NK-92 (cell line): Measurements from ENCODE around the gene SDK1.
"Not testable (repeated sequence)": the region's sequence is repeated elsewhere in the genome, so short reads cannot be mapped to it uniquely, and the experiment has no call there.

Experiments
- DNase-seq: peaks from one replicate; lab custom pipeline; 2025; ENCODE audit not compliant: unreplicated experiment; lab: John Stamatoyannopoulos, UW

SDK1 gene

DNA sequence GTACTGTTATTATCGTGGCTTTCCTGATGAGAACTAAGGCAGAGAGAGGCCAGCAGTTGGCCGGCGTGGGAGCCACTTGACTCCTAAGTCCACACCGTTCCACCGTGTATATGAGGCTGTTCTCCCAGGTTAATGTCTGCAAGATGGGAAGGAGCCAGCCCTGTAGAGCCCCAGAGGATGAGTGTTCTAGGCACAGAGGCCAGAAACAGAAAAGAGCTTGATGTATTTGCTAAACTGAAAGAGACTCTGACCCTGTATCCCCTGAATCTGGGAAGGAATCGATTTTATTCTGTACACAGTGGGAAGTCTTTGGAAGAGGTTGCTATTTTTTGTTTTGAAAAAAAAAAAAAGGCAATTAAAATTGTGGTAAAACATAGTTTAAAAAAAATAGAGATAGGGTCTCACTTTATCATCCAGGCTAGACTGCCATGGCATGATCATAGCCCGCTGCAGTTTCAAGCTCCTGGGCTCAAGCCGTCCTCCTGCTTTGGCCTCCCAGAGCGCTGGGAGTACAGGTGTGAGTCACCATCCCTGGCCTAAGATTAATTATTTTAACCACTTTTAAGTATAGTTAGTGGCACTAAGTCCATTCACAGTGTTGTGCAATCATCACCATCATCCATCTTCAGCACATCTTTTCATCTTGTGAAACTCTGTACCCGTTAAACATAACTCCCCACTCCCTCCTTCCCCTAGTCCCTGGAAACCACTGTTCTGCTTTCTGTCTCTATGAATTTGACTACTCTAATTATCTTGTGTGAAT is 348.8 kb downstream of the SDK1 start:
- DNase-seq, result no peak

DNA sequence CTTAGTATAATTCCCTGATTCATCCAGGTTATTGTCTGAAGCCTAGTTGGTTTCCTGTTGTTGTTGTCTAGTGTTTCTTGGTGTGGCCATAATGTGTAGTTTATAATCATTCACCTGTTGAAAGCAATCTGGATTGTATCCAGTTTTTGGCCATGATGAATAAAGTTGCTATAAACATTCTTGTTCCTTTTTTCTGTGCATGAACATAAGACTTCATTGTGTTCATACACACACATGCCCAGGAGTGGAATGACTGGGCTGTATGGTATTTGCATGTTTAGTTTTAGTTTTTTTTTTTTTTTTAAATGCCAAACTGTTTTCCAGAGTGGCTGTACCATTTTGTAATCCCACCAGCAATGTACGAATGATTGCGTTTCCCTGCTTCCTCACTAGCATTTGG is 349.8 kb downstream of the SDK1 start:
- DNase-seq, result no peak

DNA sequence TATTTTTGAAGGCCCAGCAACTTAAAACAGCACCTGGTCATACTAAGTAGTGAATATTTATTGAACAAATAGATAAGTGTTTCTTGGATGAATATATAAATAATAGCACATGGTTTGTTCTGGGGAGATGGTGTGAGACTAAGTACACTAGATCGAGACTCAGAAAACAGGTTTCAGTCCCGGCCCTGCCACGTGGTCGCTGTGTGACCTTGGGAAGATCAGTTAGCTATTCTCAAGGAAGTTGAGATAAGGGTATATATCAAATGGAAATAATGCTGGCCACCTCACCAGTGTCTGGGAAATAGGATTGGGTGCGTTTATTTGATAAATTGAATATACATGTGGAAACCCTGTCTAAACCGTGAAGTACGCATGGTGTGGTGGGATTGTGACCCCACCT is 354.6 kb downstream of the SDK1 start:
- DNase-seq, result no peak

DNA sequence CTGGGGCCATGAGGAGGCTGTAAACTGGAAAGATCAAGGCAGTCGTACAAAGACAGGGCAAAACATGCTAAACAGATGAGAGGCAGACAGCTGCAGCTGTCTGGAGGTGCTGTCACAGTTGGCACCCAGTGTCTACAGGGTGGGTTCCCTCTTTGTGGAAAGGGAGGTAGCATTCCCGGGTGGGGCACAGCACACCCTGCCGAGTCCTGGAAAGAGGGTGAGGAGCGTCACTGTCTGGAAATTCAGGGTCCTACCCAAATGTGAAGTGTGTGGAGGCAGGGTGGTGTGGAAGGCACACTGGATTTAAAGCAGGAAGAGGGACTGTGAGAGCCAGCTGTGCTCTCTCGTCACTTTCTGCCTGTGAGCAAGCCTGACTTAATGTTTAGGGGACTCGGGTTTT is 356.2 kb downstream of the SDK1 start:
- DNase-seq, result no peak

DNA sequence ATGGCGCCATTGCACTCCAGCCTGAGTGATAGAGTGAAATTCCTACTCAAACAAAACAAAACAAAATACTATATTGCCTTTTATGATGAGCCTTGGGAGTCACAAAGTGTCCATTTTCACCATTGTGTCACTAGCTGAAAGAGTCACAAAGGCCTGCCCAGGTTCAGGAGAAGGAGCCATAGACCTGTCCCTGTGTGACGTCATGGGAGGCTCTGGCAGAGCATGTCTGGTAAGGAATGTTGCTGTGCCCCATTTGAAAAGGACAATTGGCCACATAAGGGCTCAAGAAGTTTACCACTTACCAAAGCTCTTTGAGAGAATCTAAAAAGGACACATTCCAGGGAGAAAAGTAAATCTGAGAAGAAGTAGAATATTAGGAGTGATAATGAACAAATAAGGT is 367.7 kb downstream of the SDK1 start:
- no peak for DNase-seq

DNA sequence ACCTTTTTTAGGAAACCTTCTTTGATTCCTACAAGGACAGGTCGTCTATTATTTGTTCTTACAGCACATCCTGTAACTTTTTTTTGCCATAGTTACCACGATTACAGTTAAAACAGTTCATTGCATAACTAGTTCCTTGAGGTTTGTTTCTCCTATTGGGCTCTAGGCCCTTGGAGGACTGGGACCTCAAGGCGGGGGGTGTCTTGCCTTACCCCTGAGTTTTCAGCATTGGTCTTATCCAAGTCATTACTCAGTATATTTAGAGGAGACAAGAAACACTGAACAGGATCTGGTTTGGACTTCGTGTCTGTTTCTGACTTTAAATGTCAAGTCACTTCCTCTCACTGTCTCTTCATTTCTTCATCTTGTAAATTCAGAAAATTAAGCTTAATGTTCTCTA is 369.8 kb downstream of the SDK1 start:
- no peak for DNase-seq

DNA sequence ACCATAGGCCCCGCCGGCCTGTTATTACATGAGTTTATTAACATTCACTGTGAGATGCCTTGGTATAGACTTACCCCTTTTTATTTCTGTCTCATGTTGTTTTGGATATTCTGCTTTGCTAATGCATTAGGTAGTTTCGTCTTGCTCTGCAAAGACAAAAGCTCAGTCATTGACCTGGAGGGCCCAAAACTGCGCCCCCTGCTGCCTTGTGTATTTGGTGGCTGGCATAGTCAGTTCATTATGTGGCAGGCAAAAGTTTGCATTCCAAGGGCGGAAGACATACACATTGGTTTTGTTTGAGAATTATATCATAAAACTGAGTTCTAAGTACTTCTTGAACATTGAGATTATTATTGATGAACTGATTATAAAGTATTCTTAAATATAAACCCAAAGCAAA is 372.5 kb downstream of the SDK1 start:
- no peak for DNase-seq

DNA sequence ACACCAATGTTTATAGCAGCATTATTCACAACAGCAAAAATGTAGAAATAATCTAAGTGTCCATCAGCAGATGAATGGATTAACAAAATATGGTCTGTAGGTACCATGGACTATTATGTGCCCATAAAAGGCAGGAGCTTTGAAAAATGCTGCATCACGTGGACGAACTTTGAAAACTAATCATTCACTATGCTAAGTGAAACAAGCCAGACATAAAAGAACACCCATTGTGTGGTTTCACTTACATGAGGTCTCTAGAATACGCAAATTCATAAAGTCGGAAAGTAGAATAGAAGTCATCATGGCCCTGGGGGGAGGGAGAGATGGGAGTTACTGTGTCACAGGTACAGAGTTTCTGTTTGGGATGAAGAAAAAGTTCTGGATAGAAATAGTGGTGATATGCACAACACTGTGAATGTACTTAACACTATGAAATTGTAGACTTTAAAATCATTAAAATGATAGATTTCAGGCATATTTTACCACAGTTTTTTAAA is 377.3 kb downstream of the SDK1 start:
- no peak for DNase-seq

DNA sequence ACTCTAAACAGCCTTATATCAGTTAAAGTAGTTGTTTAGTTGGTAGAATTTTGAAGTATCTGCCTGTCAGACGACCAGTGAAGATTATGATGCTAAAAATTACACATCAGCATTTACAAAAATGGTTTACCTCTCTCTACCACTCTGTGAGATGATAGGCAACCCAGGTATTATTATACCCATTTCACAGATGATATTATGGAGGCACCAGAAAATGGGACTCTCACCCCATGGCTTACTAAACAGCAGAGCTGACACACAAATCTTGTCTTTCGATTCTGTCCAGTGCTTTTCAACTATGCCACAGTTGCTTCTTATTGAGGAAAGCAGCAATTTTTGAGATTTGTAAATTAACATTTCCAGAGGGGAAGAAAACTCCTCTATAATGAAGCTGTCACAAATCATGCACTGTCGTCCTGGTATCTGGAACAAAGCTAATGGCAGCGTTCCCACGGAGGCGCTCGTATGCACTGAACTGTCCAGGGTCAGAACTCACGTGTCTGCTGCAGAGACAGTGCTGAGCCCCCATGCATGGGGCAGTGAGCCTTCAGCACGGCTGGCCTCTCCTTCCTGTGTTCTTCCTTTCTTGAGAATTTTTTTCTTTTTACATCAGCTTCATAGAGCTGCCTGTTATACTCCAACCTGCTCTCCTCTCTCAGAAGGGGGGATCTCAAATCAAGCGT is 381.1 kb downstream of the SDK1 start:
- no peak for DNase-seq

DNA sequence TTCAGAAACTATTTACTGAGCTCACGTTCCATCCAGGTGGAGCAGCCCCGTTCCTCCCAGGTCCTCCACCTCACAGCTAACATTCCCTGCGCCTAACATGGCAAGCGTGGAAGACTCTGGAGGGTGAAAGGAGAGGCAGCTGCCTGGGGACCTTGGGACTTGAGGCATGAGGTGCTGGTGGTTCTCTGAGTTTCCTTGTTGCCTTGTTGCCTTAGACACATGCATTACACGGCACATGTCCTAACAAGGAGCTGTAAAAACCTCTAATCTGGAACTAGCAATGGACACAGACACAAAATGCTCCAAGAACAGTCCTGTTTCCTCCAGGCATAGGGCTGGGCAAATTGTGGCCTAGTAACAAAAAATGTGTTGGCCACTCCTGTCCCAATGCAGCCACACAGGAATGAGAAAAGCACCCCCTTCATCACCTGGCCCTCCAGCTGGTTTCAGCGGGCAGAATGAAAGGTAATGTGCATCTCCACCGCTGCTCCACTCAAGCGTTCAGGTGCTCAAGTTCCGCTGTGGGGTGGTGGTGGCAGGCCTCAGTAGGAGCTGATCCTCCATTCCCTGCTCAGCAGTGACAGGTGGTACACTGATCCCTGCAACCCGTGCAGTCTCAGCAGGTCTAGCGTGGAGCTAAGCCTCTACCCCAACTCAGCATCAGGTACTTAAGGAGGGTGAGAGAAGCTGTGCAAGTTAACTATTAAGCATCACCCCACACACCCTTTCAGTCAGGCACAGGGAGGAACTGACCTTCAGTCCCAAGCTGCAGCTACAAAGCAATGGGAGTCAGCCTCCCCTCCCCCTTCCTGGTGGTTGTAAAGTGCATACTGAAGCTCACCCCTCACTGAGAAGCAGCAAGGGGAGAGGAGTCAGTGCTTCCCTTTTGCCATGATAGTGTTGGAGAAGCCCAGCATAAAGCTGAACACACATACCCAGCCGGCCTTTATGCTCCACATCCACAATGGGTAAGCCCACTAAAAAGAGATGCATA is 382.8 kb downstream of the SDK1 start:
- no peak for DNase-seq

DNA sequence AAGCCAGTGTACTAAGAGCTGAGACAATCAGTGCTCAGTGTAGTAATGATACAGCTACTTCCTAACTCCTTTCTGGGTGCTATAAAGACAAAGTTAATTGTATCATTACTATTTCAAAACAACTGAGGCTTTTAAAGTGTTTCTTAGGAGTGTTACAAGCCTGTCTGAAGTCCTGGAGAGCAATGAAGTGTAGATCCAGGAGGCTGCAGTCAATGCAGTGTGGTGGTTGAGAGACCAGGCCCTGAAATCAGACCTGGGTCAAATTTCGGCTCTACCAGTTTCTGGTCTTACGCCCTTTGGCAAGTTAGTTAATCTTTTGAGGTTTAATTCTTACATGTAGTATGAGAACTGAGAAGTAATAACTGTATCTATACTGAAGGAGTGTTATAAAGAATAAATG is 387.0 kb downstream of the SDK1 start:
- DNase-seq, result no peak

DNA sequence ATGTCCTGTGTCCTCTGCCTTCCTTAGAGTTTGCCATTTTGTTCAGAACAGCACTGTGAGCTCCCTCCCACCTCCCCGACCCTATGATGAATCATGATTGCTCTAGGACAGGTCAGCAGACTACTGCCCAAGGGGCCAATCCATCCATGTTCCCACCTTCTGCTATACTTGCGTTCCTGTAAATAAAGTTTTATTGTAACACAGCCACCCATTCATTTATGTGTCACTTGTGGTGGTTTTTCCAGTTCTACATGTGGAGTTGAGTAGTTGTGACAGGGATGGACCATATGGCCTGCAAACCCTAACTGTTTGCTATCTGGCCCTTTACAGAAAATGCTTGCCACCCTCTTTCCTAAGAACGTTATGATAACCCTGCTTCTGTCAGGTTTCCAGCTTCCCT is 387.8 kb downstream of the SDK1 start:
- DNase-seq, result no peak

DNA sequence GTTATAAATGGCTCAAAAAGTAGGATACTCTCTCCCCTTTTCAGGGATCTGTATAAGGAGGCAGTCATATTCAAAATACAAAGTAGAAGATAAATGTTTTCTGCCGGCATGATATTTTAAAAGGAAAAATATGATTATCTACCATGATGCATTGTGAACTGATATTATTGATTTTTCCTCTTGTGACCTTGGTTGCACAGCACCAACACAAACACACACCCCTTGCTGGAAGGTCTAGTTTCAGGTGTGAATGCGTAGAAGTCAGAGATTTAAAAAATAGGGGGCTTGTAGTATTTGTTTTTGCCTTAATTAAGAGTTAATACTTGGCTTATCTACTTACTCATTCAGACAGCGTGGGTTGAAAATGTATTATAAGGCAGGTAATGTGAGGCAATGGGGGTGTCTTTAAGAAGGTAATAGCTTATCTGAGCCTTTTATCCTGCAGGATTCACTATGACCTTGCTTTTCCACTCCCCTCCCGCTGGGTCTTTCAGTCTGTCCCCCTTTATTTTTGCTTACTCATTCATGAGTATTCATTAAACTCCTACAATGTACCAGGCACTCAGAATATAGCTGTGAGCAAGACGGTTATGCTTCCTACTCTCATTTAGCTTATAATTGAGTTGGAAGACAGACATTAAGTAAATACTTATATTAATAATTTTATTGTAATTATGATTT is 390.6 kb downstream of the SDK1 start:
- no peak for DNase-seq

DNA sequence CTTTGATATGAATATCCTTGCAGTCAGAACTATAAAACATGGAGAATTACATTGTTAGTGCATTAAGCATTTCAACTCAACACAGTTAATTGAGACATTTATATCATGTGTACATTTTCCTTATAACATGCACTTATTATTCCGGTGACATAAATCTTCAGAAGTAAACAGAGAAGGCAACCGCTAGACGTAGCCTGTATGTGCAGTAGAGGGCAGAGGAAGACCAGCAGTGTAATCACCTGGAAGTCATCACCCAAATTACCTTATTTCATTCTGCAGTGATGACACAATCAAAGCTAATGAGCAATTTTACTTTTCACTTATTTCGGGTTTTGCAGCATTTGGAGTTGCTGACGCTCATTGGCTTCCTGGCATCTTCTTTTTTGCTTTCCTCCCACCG is 394.6 kb downstream of the SDK1 start:
- DNase-seq, result no peak

DNA sequence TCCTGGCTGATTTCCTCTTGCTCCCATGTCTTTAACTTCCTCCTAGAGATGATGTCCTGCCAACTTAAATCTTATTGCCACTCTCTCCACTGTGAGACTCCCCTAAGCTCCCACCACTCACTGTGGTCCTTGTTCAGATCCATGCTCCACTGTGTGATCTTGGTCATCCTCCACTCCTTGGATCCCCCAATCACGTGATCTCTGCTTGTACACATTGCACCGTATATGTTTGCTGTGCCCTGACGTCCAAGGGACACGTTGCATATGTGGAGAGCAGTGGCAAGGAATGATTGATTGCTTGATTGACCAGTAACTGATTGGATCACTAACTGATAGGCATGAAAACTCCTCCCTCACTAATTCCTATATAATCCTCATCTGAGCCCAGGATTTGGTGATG is 395.1 kb downstream of the SDK1 start:
- no peak for DNase-seq

DNA sequence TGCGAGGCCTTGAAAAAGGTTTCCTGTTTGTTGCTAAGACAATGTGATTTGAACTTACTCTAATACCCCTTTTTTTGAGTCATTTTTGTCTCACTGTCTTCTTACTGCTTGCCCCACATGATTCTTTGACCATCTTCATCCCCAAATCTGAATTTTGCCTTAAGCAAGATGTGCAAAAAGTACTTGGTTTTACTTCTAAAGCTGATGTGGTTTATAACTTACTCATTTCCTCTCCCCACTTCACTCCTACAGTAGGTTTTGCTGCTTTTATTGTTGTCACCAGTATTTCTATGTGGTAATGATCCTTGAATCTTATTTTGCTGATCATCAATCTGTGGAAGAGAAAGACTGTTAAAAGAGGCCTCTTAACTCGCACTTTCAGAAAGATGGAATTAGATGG is 396.4 kb downstream of the SDK1 start:
- DNase-seq, result no peak

DNA sequence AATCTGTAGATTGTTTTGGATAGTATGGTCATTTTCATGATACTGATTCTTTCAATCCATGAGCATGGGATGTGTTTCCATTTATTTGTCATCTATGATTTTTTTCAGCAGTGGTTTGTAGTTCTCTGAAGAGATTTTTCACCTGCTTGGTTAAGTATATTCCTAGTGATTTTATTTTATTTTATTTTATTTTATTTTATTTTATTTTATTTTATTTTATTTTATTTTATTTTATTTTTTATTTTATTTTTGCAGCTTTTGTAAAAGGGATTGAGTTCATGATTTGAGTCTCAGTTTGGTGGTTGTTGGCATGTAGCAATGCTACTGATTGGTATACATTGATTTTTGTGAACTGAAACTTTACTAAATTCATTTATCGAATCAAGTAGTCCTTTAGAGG is 404.2 kb downstream of the SDK1 start:
- DNase-seq, result no peak

DNA sequence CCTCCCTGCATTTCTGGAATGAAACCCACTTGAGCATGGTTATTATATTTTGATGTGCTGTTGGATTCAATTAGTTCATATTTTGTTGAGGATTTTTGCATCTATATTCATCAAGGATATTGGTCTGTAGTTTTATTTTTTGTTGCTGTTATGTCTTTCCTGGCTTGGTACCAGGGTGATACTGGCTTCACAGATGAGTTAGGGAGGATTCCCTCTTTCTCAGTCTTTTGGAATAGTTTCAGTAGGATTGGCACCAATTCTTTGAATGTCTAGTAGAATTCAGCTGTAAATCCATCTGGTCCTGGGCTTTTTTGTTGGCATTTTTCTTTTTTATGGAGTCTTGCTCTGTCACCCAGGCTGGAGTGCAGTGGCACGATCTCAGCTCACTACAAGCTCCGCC is 405.0 kb downstream of the SDK1 start:
- not testable (repeated sequence) for DNase-seq

DNA sequence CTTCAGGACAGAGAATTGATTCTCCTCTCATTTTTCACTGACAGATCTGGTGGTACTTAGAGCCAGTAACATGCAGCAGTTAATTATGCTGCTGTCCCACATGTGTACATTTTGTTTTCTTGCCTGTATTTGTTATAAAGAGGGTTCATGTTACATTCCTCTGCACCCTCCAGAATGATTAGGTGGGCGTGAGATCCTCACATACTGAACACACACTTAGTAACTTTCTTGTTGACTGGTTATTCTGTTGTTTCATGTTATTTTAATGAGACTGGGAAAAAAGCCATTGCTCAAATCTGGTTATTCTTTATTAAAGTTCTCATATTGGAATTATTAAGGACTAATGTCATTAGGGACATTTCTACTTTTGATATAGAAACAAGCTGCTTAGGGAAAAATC is 409.1 kb downstream of the SDK1 start:
- no peak for DNase-seq

DNA sequence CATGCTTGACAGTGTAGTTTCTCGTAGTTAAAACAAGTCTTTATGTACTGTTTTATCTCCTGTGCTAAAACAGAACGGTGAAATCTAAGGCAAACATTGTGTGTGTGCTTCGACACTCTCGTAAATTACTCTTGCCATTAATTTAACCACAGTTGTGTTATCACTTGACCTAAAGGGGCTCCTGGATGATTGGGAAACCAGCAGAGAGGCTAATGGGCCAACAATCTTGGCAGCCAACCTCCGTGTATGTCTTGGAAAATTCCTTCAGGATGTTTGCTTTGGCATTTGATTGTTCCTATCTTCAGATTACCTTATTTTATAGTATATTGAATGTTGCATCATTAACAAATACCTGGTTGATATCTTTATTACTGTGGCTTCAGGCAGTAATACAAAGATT is 409.5 kb downstream of the SDK1 start:
- no peak for DNase-seq

DNA sequence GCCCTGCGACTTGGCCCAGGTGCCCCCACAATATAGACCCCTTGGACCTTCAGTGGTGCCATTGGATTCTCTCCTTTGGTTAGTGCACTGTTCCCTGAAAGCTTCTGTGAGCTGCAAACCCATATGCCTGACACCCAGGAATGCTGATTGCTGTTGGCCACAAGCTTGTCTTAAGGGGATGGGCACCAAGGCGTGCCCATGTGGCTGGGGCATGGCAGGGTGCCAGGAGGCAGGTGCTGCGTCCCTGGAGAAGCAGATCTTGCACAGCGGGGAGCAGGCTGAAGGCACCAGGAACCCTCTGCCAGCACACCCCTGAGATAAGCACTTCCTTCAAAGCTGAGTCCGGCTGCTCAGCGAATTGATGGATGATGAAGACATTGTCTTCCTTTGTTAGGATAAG is 411.8 kb downstream of the SDK1 start:
- no peak for DNase-seq
